PC-9 (cell line): ENCODE data around the gene MPI.

ENCODE experiments used
- CTCF ChIP-seq: fragments of 200-600 bp; sonication (generic); conservative IDR thresholded peaks from 2 replicates; pipeline ENCODE4 v1.6.1; 2017; ENCODE audit warnings: mixed run types, antibody characterized with exemption, mild to moderate bottlenecking, moderate library complexity
- EZH2 ChIP-seq: fragments of 200-600 bp; sonication (generic); IDR thresholded peaks from 2 replicates; pipeline ENCODE4 v1.8.0; 2017; ENCODE audit warnings: antibody characterized with exemption, low read depth

- TF ChIP-seq CTCF (no peak), EZH2 (no peak)
Measured at GRCh38 chr15:74840851-74841775, 48.7 kb upstream of the MPI start.
